ENCODE data around the gene HHATL.

HHATL gene

DNA sequence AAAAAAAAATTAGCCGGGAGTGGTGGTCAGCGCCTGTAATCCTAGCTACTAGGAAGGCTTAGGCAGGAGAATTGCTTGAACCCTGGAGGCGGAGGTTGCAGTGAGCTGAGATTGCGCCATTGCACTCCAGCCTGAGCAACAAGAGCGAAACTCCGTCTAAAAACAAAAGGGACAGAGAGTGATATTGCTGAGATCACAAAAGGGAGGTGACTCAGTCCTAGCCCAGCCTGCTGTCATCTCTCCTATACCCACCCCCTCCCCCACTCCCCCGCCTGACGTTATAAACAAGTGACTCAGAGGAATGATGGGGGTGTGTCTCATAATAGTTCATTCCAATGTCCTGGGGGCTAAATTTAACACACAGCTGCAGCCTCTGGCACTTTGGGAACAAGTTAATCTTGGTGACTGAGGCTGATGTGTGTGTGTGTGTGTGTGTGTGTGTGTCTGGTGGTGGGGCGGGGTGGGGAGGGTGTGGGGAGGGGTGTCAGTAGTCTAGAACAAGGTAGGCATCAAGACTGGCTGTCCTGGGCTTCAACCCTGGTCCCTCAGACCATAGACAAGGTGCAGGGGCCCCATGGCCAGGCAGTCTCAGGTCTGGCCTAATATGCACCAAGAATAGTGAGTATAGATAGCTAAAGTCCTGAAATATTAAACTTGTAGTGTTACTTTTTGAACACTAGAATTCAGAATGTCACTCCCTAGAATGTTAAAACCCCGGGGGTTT lies 18.6 kb downstream of the HHATL start:
- DNase-seq (ENCODE audit: low read depth): peak; percentile 89

DNA sequence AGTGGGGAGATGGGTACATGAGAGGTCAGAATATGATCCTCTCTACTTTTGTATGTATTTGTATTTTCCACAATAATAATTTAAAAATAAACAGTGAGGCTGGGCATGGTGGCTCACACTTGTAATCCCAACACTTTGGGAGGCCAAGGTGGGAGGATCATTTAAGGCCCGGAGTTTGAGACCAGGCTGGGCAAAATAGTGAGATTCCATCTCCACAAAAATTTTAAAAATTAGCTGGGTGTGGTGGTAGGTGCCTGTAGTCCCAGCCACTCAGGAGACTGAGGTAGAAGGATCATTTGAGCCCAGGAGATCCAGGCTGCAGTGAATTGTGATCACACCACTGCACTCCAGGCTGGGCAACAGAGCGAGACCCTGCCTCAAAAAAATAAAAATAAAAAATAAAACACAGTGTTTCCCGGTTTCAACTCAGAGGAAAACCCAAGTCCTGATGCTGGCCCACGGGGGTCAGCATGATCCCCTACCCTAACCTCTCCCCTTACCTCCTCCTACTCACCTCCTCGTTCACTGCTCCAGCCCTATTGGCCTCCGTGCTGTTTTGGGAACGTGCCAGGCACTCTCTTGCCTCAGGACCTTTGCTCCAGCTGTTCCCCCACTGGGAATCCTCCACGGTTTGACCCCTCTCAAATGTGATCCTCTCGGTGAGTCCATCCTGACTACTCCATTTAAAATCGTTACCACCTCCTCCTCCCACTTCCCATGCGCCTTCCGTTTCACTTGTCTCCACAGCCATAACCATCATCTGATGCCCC lies 20.1 kb downstream of the HHATL start:
- DNase-seq (ENCODE audit: low read depth): no peak

DNA sequence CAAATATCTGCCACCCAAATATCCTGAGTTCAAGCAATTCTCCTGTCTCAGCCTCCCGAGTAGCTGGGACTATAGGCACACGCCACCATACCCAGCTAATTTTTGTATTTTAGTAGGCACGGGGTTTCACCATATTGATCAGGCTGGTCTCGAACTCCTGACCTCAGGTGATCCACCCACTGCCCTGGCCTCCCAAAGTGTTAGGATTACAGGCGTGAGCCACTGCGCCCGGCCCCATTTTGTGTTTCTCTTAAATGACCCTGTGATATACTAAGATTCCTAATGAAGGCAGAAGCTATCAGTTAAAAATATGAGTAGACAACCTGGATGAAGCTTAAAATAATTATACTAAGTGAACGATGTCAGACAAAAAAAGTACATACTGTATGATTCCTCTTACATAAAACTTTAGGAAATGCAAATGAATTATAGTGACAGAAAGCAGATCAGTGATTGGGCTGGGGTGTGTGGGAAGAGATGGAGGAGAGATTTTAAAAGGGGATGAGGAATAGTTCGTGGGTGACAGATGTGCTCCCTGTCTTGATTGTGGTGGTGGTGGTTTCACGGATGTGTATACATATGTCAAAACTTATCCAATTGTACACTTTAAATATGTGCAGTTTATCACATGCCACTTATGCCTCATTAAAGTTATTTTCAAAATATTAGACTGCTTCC lies 21.1 kb downstream of the HHATL start:
- DNase-seq (ENCODE audit: low read depth): no peak

DNA sequence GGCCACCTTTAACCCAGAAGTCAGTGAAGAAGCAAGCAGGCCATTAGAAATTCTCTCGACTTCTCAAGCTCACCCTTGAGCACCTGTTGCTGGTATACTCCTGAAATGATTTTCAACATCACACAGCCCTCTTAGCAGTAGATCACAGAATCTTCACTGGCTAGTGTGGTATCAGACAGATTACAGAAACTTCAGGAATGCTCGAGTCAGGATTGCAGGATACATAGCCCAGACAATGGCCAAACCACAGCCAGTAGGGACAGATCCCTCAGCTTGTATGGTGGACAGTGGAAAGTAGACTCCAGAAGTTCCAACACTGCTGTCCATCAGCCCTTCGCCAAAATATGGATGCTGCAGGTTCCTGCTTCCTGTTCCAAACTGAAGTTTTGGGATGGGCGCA lies 21.8 kb downstream of the HHATL start:
- DNase-seq (ENCODE audit: low read depth): no peak

DNA sequence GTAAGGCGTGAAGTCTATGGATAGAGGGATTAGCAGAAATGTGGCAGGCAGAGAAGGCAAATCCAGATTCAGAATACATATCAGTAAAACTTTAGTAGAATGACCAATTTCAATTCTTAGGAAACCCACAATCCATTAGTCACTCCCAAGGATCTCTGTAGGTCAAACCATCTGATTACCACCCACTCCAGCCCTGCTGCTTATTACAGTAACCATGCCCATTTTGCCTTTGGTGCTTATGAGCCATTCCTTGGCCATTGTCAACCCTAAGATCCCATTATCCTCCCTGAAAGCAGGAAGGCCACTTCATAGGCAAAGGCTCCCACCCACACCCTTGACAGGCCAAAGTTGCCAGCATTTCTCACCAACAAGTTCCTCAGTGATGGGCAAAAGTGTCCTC lies 22.3 kb downstream of the HHATL start:
- no peak for DNase-seq (ENCODE audit: low read depth)

DNA sequence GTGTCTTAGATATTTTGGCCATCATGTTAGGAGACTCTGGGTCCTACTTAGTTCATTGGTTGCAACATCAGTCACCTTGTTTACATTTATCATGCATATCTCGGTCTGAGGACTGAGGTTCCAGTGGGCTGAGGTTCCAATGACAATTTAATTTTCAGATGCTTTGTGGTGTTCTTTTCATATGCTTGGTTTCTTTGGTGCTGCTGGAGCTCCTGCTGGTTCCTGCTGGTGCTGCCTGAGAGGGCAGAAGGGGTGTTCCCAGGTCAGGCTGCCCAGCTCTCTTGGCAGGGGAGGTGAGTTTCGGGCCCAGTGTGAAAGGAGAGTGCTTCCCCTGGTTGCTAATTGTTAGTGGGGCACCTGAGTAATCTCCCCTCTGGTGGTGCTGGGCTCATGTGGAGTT lies 24.2 kb downstream of the HHATL start:
- DNase-seq (ENCODE audit: low read depth): no peak

DNA sequence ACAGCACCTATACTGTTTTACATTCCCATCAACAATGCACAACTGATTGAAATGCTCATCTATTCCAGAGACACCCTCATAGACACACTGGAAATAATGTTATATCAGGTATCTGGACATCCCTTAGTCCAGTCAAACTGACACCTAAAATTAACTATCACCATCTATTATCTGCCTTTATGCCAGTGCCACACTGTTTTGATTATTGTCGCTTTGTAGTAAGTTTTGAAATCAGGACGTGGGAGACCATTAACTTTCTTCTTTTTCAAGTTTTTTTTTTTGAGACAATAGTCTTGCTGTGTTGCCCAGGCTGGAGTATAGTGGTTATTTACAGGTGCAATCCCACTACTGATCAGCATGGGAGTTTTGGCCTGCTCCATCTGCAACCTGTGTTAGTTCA lies 26.7 kb downstream of the HHATL start:
- no peak for DNase-seq (ENCODE audit: low read depth)

DNA sequence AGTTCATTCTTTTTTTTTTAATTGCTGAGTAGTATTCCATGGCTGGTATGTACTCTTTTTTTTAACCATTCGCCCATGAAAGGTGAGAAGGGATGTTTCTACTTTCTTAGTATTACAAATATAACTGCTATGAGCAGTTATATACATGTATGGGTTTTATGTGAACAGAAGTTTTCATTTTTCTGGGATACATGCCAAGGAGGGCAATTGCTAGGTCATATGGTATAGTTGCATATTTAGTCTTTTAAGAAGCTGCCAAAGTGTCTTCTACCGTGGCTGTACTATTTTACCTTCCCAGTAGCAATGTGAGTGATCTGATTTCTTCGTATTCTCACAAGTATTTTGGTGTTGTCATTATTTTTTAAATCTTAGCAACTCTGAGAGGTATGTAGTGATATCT lies 28.5 kb downstream of the HHATL start:
- no peak for DNase-seq (ENCODE audit: low read depth)

DNA sequence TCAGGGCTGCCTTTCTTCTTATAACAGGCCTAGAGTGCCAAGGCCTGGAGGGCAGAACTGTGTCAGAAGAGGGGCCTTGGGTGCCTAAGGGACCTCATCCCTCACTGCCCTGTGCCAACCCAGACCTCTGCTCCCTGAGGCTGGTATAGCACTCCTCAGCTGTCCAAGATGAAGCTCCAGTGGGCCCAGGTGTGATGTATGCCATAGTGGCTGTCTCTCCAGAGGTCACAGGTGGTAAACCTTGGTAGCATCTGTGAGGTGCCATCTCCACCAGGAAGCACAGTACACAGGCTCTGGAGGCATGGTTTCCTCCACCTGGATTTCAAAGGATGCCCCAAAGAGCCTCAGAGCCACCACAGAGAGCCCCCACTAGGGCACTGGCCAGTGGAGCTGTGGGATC lies 29.5 kb downstream of the HHATL start:
- DNase-seq (ENCODE audit: low read depth): no peak

DNA sequence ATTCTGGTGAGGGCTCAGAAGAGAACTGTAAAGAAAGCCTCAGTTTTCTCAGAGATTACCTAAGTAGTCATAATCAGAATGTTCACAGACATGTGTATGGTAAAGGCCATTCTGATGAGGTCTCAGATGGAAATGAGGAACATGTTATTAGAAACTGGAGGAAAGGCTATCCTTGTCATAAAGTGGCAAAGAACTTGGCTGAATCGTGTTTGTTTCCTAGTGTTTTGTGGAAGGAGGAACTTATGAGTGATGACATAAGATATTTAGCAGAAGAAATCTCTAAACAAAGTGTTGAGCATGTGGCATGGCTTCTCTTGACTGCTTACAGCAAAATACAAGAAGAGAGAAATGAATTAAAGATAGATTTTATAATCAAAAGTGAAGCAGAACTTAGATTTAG lies 30.1 kb downstream of the HHATL start:
- DNase-seq (ENCODE audit: low read depth): no peak

DNA sequence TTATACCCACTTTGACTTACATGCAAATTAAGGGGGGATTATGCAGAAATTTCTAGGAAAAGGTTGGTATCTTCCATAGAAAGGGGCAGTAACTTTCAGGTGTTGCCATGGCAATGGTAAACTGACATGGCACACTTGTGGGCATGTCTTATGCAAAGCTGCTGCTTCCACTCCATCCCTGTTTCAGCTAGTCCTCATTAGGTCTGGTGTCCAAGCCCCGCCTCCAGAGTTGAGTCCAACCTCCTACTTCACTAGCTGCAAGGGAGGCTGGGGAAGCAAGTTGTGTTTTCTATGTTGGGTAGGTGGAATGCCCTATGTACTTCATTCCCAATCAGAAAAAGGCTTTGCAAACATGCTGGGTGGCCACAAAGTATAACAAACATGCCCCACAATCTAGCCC lies 31.9 kb downstream of the HHATL start:
- DNase-seq (ENCODE audit: low read depth): no peak

DNA sequence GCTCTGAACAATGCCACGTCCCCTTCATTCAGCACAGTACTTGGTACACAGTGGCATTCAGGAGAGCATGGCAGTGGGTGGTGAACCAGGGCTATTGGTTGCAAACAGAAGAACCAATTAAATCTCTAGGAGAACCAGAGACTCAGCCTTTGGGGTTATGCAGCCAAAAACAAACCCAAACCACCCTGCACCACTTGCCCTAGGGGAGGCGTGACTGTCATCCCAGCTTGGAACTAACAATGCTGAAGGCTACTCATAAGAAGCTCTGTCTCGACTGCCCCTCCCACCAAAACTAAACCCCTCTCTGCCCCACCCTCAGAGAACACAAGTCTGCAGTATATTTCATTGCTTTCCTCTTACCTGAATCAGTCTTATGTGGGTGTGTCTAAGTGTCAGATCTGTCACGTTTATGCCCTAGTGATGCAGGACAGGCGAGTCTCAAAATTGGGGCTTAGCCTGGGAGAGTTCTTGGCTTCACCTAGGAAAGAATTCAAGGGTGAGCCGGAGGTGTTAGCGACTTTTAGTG lies 32.5 kb downstream of the HHATL start:
- DNase-seq (ENCODE audit: low read depth): no peak

DNA sequence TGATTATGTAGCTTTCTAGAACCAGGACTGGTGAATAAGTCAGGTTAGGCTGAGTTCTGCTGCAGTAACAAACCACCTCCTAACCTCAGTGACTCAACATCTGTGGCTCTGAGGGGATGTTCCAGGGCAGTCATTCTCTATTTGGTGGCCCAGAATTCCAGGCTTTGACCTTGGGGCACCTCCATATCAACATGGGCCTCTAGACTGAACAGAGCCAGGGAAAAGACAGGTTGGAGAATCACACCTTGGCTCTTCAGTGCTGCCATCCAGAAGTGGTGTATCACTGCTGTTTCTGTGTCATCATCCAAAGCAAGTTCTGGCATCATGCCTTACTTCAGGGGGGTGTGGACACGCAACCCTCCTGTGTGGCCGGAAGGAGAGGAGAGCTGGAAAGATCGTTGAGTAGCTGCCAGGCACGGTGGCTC lies 33.8 kb downstream of the HHATL start:
- DNase-seq (ENCODE audit: low read depth): no peak

DNA sequence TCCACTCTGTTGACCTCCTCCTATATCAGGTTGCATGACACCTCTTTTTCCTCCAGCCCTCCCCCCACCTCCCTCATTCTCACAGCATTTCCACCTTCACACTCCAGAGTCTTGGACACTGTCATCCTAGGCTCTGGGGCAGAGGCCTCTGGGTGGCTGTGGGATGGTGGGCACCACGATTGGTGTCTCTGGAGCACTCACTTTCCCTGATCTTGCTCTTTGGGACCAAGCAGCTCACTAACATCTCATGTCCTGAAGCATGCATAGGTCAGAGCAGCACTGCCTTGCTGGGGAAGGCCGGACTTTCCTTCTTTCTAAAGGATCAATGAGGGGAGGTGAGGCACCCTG lies 34.2 kb downstream of the HHATL start:
- DNase-seq (ENCODE audit: low read depth): no peak

DNA sequence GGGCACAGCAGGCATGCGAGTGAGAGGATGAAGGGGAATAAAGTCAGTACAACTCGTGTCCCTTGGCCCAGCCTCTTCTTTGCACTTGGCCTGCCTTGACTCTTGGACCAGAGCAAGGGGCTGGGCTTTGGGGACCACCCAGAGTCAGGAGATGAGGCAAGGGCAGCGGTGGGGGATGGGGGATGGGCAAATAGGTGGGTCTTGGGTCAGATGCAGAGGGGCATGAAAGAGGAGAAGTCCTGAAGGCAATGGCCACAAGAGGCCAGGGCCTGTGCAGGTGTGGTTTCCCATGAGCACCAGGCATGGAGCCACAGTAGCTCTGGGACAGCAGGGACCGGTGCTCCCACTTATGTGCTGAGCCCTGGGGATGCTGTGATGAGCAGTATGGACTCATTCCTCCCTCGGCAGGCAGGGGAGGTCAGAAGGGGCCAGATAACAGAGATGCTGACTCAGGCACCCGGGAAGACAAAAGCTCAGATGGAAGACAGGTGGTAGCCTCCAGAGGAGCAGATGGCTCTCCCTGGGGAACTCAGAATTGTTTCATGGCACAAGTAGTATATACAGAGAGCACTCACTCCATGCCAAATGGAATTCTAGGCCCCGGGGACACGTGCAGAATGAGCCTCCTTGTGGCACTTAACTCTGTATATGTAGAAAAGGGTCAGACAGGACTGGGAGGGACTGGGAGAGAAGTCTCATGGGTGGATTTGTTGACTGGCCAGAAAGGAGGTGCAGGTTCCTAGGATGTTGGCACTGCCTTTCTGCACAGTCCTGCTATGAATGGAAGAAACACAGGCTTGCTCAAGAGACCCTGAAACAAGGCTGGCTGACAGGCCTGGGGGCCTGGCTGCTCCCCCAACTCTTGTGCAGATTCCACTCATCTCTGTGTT lies 34.8 kb downstream of the HHATL start:
- no peak for DNase-seq (ENCODE audit: low read depth)

DNA sequence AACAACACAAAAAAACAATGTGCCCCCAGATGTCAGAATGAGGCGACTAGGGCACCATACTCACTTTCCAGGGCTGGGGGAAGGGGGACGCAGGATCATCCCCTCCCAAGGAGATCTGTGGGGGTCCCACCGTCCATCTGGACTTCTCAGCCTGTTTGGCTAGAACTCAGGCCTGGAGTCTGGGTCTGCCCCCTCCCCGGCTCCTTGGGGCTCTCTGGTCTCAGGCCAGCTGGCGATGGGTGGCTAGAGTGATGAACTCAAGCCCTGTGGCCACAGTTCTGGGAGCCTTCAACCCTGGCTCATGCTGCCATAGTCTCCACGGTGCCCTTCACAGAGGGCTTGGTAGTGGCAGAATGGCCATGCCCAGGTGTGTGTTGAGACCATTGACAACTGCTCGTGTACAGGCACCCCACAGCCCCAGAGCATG lies 35.5 kb downstream of the HHATL start:
- no peak for DNase-seq (ENCODE audit: low read depth)

DNA sequence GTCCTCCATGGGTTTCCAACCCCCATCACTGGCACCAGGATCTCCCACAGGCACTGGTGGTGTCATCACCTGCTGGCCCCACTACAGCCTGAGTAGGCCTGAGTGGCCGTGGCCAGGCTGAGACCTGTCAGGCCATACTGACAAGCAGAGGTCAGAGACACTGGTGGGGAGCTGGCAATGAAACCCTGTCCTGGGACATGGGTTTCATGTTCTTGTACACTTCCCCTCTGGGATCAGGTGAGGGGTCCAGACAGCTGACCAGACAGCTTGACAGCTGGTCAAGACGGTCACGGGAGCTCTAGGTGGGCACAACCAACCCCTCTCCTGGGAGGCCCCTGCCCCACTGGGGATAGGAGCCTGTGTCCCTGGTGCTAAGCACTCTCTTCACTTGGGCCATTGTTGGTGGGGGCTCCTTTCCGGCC lies 36.0 kb downstream of the HHATL start:
- DNase-seq (ENCODE audit: low read depth): no peak

DNA sequence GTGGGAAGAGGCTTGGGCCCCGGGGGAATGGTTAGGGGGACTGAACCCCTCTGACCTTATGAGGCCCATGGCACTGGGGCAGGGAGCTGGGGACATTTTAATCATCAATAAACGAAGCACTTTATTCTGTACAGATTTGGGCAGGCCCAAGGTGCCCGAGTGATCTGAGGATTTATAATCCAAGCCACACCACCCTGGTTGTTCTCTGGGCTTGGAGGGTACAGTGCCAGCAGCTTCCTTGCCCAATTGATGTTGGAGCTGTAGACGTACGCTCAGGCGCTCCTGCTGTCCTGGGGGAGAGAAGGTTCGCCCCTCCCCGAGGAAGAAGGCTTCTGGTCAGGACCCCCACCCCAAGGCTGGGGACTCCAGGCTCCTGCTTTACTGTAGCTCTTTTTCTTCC lies 36.6 kb downstream of the HHATL start:
- no peak for DNase-seq (ENCODE audit: low read depth)

DNA sequence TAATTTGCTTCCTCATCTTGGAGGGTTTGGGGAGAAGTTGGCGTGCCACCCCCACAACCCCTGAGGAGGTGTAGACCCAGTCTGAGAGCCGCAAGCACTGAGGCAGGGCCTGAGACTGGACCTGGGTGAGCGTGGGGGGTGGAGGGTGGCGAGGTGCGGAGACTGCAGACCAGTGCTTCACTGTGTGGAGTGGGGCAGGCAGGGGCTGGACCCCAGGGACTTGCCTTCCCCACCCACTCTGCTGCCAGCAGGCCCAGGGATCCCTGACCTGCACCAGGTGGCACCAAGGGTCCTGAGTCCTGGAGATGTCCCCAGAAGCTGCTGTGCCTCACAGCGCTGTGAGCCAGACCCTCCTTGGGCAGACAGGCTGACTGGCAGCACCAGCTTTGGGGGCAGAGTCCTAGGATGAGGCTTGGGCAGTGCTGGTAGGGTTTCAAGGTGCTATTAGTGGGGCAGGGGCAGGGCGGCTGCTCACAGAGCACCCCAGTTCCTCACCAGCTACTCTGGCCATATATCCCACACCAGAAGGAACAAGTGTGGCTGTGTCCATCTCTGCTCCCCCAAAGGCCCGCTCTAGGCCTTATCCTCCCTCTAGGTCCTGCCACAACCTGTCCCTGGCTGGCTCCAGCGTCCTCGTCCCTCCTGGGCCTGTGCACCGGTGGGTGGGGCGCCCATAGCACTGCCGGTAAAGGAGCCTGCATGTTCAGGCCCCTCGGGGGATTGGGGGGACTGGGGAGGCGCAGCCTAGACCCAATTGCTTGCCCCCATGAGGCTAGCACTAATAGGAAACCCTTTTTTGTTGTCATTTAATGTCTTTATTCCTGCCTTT lies 37.3 kb downstream of the HHATL start:
- no peak for DNase-seq (ENCODE audit: low read depth)

DNA sequence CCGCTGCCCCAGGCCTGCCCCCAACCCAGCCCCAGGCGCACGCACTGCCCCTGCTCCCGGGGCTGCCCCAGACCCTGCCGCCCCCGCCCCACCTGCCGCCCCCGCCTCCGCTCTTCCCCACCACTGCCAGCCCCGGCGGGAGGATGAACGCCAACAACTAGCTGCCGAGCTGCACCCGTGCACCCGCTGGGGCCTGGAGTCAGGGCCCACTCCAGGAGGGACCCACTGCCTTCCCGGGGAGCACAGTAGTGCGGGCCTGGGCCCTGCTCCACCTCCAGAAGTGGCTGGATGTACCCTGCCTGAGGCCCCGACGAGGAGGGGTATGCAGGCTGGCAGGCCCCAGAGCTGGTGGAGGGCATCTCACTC lies 38.2 kb downstream of the HHATL start:
- DNase-seq (ENCODE audit: low read depth): no peak
